Measurements from ENCODE around the gene GSTA2.

- TF ChIP-seq POLR2AphosphoS5 (IDR thresholded peaks at IDR 0.05) = no peak
- TF ChIP-seq CTCF (IDR thresholded peaks at IDR 0.05) = no peak
Measured at GRCh38 chr6:52735071-52735470, 28.2 kb downstream of the GSTA2 start.

All from breast epithelium (tissue), 3 donors.